Measurements from ENCODE around the gene FRK. TPM values are rescaled to one million over a fixed set of nuclear protein-coding genes. Genes with fewer than 3 reads are reported as not detected.

Gene FRK
- polyA plus RNA-seq, 2 of the 4 experiments (the other 2 are of a cell fraction), result 2.2 to 8.9 TPM

DNA sequence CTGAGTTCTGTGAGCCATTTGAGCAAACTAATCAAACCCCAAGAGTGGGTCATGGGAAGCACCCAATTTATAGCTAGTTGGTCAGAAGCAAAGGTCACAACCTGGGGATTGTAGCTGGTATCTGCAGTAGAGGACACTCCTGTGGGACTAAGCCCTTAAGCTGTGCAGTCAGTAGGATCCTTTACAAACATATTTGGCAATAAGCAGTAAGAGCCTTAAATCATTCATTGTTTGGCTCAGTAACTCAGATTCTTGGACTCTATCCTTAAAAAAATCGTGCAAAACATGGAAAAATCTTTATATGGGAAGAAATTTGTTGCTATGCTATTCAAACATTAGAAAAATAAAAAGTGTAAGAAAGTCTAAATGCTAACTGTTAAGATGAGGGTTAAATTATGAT, 29.9 kb downstream of the FRK start:
- no peak for TF ChIP-seq GATA3 (IDR thresholded peaks at IDR 0.05; ENCODE audit: borderline replicate concordance)
- TF ChIP-seq EHMT2 (IDR thresholded peaks at IDR 0.05; ENCODE audit: low read depth), result no peak
- no peak for TF ChIP-seq NPAS2 (CRISPR knock-in tag; IDR thresholded peaks at IDR 0.05; ENCODE audit: borderline replicate concordance)
- TF ChIP-seq, protein P1, sequence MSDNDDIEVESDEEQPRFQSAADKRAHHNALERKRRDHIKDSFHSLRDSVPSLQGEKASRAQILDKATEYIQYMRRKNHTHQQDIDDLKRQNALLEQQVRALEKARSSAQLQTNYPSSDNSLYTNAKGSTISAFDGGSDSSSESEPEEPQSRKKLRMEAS (IDR thresholded peaks at IDR 0.05), result no peak
- TF ChIP-seq, protein P2, sequence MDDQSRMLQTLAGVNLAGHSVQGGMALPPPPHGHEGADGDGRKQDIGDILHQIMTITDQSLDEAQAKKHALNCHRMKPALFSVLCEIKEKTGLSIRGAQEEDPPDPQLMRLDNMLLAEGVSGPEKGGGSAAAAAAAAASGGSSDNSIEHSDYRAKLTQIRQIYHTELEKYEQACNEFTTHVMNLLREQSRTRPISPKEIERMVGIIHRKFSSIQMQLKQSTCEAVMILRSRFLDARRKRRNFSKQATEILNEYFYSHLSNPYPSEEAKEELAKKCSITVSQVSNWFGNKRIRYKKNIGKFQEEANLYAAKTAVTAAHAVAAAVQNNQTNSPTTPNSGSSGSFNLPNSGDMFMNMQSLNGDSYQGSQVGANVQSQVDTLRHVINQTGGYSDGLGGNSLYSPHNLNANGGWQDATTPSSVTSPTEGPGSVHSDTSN (IDR thresholded peaks at IDR 0.05), result no peak
- TF ChIP-seq CEBPB (IDR thresholded peaks at IDR 0.05), result no peak
- TF ChIP-seq BHLHE40 (IDR thresholded peaks at IDR 0.05; ENCODE audit: low read depth, low read length), result no peak
- TF ChIP-seq, protein P3, sequence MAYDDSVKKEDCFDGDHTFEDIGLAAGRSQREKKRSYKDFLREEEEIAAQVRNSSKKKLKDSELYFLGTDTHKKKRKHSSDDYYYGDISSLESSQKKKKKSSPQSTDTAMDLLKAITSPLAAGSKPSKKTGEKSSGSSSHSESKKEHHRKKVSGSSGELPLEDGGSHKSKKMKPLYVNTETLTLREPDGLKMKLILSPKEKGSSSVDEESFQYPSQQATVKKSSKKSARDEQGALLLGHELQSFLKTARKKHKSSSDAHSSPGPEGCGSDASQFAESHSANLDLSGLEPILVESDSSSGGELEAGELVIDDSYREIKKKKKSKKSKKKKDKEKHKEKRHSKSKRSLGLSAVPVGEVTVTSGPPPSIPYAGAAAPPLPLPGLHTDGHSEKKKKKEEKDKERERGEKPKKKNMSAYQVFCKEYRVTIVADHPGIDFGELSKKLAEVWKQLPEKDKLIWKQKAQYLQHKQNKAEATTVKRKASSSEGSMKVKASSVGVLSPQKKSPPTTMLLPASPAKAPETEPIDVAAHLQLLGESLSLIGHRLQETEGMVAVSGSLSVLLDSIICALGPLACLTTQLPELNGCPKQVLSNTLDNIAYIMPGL (CRISPR knock-in tag; IDR thresholded peaks at IDR 0.05; ENCODE audit: borderline replicate concordance), result no peak
- TF ChIP-seq CHD4 (IDR thresholded peaks at IDR 0.05; ENCODE audit: borderline replicate concordance), result no peak
- no peak for TF ChIP-seq KDM1A (IDR thresholded peaks at IDR 0.05; ENCODE audit: low read depth)
- TF ChIP-seq FOSL2 (IDR thresholded peaks at IDR 0.05), result no peak
- TF ChIP-seq FOSL2 (CRISPR knock-in tag; IDR thresholded peaks at IDR 0.05), result no peak
- TF ChIP-seq, protein P4, sequence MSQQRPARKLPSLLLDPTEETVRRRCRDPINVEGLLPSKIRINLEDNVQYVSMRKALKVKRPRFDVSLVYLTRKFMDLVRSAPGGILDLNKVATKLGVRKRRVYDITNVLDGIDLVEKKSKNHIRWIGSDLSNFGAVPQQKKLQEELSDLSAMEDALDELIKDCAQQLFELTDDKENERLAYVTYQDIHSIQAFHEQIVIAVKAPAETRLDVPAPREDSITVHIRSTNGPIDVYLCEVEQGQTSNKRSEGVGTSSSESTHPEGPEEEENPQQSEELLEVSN (IDR thresholded peaks at IDR 0.05; ENCODE audit: borderline replicate concordance, low read depth), result no peak
- no peak for TF ChIP-seq CBX8 (IDR thresholded peaks at IDR 0.05)
- TF ChIP-seq, protein P5, sequence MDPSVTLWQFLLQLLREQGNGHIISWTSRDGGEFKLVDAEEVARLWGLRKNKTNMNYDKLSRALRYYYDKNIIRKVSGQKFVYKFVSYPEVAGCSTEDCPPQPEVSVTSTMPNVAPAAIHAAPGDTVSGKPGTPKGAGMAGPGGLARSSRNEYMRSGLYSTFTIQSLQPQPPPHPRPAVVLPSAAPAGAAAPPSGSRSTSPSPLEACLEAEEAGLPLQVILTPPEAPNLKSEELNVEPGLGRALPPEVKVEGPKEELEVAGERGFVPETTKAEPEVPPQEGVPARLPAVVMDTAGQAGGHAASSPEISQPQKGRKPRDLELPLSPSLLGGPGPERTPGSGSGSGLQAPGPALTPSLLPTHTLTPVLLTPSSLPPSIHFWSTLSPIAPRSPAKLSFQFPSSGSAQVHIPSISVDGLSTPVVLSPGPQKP (IDR thresholded peaks at IDR 0.05; ENCODE audit: low read depth, low read length), result no peak
- POLR2A ChIA-PET, result interaction anchor here (0.6 kb wide), 1 partner anchor 70 kb away, joined by 3 read pairs; the partner anchor contains the start of gene NT5DC1
- Histone ChIP-seq H3K4me2 (peak overlapping the region; percentile 38), H3K4me1 (peaks cover 97% of the 10 kb centered on the region), H3K27ac (peak overlapping the region in 1 of 2 experiments; percentile 47; a peak in 3 of 6 replicates), H3K4me3 (no peak overlapping the region), H3K9me3 (no peaks in the 10 kb centered on the region)
- FAIRE-seq (no peak), DNase-seq (ENCODE audit: low read depth in 1 of 2, low spot score in 1 of 2) (no peak), ATAC-seq (no peak)
- WGBS (ENCODE audit: missing lambda C conversion rate), result 15% methylated on average over 1 of the region's 1 CpG
- CTCF ChIA-PET, result interaction anchor here (1.1 to 1.9 kb wide), 2 partner anchors 19 to 66 kb away, joined by 4 to 9 read pairs; no protein-coding TSS in a partner anchor

DNA sequence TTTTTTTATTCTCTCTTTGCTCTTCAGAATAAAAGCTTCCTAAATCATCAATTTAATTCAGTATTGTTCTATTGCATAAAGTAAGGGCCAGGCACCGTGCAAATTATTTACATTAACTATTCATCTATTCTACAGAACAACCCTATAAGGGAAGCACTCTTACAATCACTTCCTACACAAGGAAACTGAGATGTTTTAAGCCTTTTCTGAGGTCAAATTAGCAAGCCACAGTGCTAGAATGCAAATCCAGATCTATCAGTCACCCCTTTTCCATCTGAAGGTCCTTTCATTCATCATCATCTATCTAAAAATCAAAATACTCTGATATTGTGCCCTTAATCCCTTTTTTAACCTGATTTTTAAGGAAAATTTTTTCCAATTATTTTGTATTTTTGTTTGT, 31.2 kb downstream of the FRK start:
- no peaks in the 10 kb centered on the region for H3K9me3 ChIP-seq
- ATAC-seq (no peak), FAIRE-seq (no peak), DNase-seq (ENCODE audit: low read depth in 1 of 2, low spot score in 1 of 2) (no peak)
- no peak overlapping the region for H3K4me3 ChIP-seq
- ChIA-PET CTCF (no interaction called here), POLR2A (no interaction called here)
- WGBS (ENCODE audit: missing lambda C conversion rate), result 49% methylated on average over 1 of the region's 1 CpG
- H3K27ac ChIP-seq, result no peak overlapping the region
- H3K4me1 ChIP-seq, result peaks cover 94% of the 10 kb centered on the region
- no peak for TF ChIP-seq ZFP36 (IDR thresholded peaks at IDR 0.05; ENCODE audit: borderline replicate concordance, partially characterized antibody)
- no peak for TF ChIP-seq CHD4 (IDR thresholded peaks at IDR 0.05; ENCODE audit: borderline replicate concordance)
- no peak for TF ChIP-seq CBX2 (IDR thresholded peaks at IDR 0.05; ENCODE audit: borderline replicate concordance, low read depth)
- TF ChIP-seq SREBF2 (IDR thresholded peaks at IDR 0.05), result no peak
- no peak for TF ChIP-seq RARB (CRISPR knock-in tag; IDR thresholded peaks at IDR 0.05)
- no peak for TF ChIP-seq ZNF302 (CRISPR knock-in tag; IDR thresholded peaks at IDR 0.05)
- TF ChIP-seq RCOR1 (IDR thresholded peaks at IDR 0.05; ENCODE audit: low read depth, low read length), result no peak
- TF ChIP-seq NR3C1 (IDR thresholded peaks at IDR 0.05), result no peak
- no peak for TF ChIP-seq SMC3 (IDR thresholded peaks at IDR 0.05)
- TF ChIP-seq EHMT2 (IDR thresholded peaks at IDR 0.05; ENCODE audit: low read depth), result no peak
- no peak for TF ChIP-seq ZSCAN20 (CRISPR knock-in tag; IDR thresholded peaks at IDR 0.05)
- no peak for TF ChIP-seq KDM5A (IDR thresholded peaks at IDR 0.05)
- TF ChIP-seq NFE2L2 (conservative IDR thresholded peaks at IDR 0.05; ENCODE audit: low read length), result no peak
- no peak for TF ChIP-seq HEYL (CRISPR knock-in tag; IDR thresholded peaks at IDR 0.05)
- TF ChIP-seq, protein P4 (IDR thresholded peaks at IDR 0.05; ENCODE audit: borderline replicate concordance, low read depth), result no peak
- no peak for TF ChIP-seq KDM1A (IDR thresholded peaks at IDR 0.05; ENCODE audit: low read depth)
- no peak for TF ChIP-seq POLR2AphosphoS2 (conservative IDR thresholded peaks at IDR 0.05; ENCODE audit: low read length)
- TF ChIP-seq, protein P6, sequence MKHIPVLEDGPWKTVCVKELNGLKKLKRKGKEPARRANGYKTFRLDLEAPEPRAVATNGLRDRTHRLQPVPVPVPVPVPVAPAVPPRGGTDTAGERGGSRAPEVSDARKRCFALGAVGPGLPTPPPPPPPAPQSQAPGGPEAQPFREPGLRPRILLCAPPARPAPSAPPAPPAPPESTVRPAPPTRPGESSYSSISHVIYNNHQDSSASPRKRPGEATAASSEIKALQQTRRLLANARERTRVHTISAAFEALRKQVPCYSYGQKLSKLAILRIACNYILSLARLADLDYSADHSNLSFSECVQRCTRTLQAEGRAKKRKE (CRISPR knock-in tag; IDR thresholded peaks at IDR 0.05; ENCODE audit: low read depth), result no peak
- TF ChIP-seq EHF (CRISPR knock-in tag; IDR thresholded peaks at IDR 0.05), result no peak
- TF ChIP-seq POLR2A (IDR thresholded peaks at IDR 0.05; ENCODE audit: low read length), result no peak
- peak overlapping the region; percentile 27; the same call in 2 of the 3 replicates for H3K4me2 ChIP-seq
